GM23248 (cell line): Measurements from ENCODE around the gene DEFB118. TPM values are rescaled to one million over a fixed set of nuclear protein-coding genes. Genes with fewer than 3 reads are reported as not detected.

Experiments used
- DNase-seq: peaks from one replicate; pipeline ENCODE4 v3.0.0-alpha.2; 2015
- H2AFZ ChIP-seq: fragments of 200-600 bp; sonication (generic); 2 replicates; pipeline ENCODE4 v1.6.1; 2016; ENCODE audit warnings: antibody characterized with exemption
- H3F3A ChIP-seq: fragments of 200-600 bp; sonication (generic); 2 replicates; pipeline ENCODE4 v1.6.1; 2016; ENCODE audit warnings: mild to moderate bottlenecking, antibody characterized with exemption, mixed run types; ENCODE audit not compliant: insufficient read depth
- H3K27ac ChIP-seq: fragments of 200-600 bp; sonication (generic); 2 replicates; pipeline ENCODE4 v1.5.1; 2016; ENCODE audit warnings: mild to moderate bottlenecking
- H3K27me3 ChIP-seq: fragments of 200-600 bp; sonication (generic); replicated peaks from 2 replicates; pipeline ENCODE4 v1.6.1; 2016; ENCODE audit warnings: mild to moderate bottlenecking; ENCODE audit not compliant: insufficient read depth
- H3K36me3 ChIP-seq: fragments of 200-600 bp; sonication (generic); 2 replicates; pipeline ENCODE4 v1.6.1; 2016; ENCODE audit warnings: low read depth, mild to moderate bottlenecking
- H3K4me1 ChIP-seq: fragments of 200-600 bp; sonication (generic); 2 replicates; pipeline ENCODE4 v1.6.1; 2016; ENCODE audit warnings: mild to moderate bottlenecking; ENCODE audit not compliant: insufficient read depth
- H3K4me2 ChIP-seq: fragments of 200-600 bp; sonication (generic); one replicate; pipeline ENCODE4 v1.6.1; 2016; ENCODE audit warnings: mild to moderate bottlenecking; ENCODE audit not compliant: unreplicated experiment
- H3K4me3 ChIP-seq: fragments of 200-600 bp; sonication (generic); 2 replicates; pipeline ENCODE4 v1.5.1; 2016; ENCODE audit warnings: mild to moderate bottlenecking
- H3K79me2 ChIP-seq: fragments of 200-600 bp; sonication (generic); 2 replicates; pipeline ENCODE4 v1.6.1; 2016; ENCODE audit warnings: mild to moderate bottlenecking; ENCODE audit not compliant: insufficient read depth
- H3K9ac ChIP-seq: fragments of 200-600 bp; sonication (generic); 2 replicates; pipeline ENCODE4 v1.6.1; 2016; ENCODE audit warnings: mild to moderate bottlenecking
- H3K9me2 ChIP-seq: fragments of 200-600 bp; sonication (generic); 2 replicates; pipeline ENCODE4 v1.6.1; 2016; ENCODE audit warnings: mixed run types, mild to moderate bottlenecking, moderate library complexity; ENCODE audit not compliant: insufficient read depth
- H3K9me3 ChIP-seq: fragments of 200-600 bp; sonication (generic); one replicate; pipeline ENCODE4 v1.6.1; 2017; ENCODE audit warnings: low read depth
- H4K20me1 ChIP-seq: fragments of 200-600 bp; sonication (generic); 2 replicates; pipeline ENCODE4 v1.6.0; 2016; ENCODE audit not compliant: insufficient read depth
- EZH2 ChIP-seq: fragments of 200-600 bp; sonication (generic); IDR thresholded peaks from 2 replicates; pipeline ENCODE4 v1.6.1; 2018; ENCODE audit warnings: antibody characterized with exemption, mild to moderate bottlenecking; ENCODE audit not compliant: insufficient read depth, poor library complexity, severe bottlenecking
- EZH2phosphoT487 ChIP-seq: fragments of 200-600 bp; sonication (generic); IDR thresholded peaks from 2 replicates; pipeline ENCODE4 v1.6.1; 2018; ENCODE audit warnings: antibody characterized with exemption, moderate library complexity, mild to moderate bottlenecking, low read depth; ENCODE audit not compliant: insufficient read depth
- WGBS, 2 experiments: methylation state at CpG; one replicate each; pipeline ENCODE4 v1.1.6; 2015 to 2017; ENCODE audit warnings: low lambda C conversion rate in 2 of 2, low coverage in 1 of 2; ENCODE audit errors: missing lambda C conversion rate in 2 of 2; 5-methylcytosine and 5-hydroxymethylcytosine counted together
- in situ Hi-C: fragments of 300-500 bp; cut with MboI; formaldehyde crosslinking; loops from 2 replicates; pipeline ENCODE4 v1.15.0; 2020
- polyA plus RNA-seq: library from polyadenylated mRNA; unstranded; fragments of >200 nt; fragmentation: Nextera tagmentation; extraction: Ambion mirVana; gene quantifications from 2 replicates; pipeline ENCODE4 v1.2.1, GENCODE V29; 2016
- total RNA-seq: library from RNA; depleted of rRNA; stranded (reverse); fragments of >200 nt; shearing (Covaris generic); gene quantifications from 2 replicates; pipeline ENCODE4 v1.2.3, GENCODE V29; 2014

The DEFB118 gene
- total and polyA plus RNA-seq, 2 experiments from 2014 or later, result not detected

GRCh38 chr20:31394900-31395299, 26.5 kb downstream of the DEFB118 start:
- in situ Hi-C loops, result no loop called here
- H3K27me3 ChIP-seq, result no peaks in the 10 kb centered on the region
- no peak overlapping the region for H3K4me3 ChIP-seq
- no peaks in the 10 kb centered on the region for H3K9me2 ChIP-seq
- H3K36me3 ChIP-seq, result no peaks in the 10 kb centered on the region
- no peak overlapping the region for H3K9ac ChIP-seq
- H2AFZ ChIP-seq, result no peak overlapping the region
- DNase-seq, result no peak
- WGBS, 2 experiments, result 4 to 6% methylated on average over 3 of the region's 3 CpGs
- no peaks in the 10 kb centered on the region for H3K79me2 ChIP-seq
- no peaks in the 10 kb centered on the region for H3K9me3 ChIP-seq
- H3K4me2 ChIP-seq, result no peak overlapping the region
- TF ChIP-seq EZH2phosphoT487 (no peak), EZH2 (no peak)
- no peaks in the 10 kb centered on the region for H3F3A ChIP-seq
- H3K27ac ChIP-seq, result no peak overlapping the region
- H3K4me1 ChIP-seq, result no peaks in the 10 kb centered on the region
- no peaks in the 10 kb centered on the region for H4K20me1 ChIP-seq

GRCh38 chr20:31403886-31404285, 35.5 kb downstream of the DEFB118 start:
- Histone ChIP-seq H3K4me1 (no peaks in the 10 kb centered on the region), H3K9ac (no peak overlapping the region), H3K27me3 (no peaks in the 10 kb centered on the region), H3F3A (no peaks in the 10 kb centered on the region), H3K36me3 (no peaks in the 10 kb centered on the region), H2AFZ (no peak overlapping the region), H3K27ac (no peak overlapping the region), H3K79me2 (no peaks in the 10 kb centered on the region), H4K20me1 (no peaks in the 10 kb centered on the region), H3K9me2 (no peaks in the 10 kb centered on the region), H3K4me3 (no peak overlapping the region), H3K9me3 (no peaks in the 10 kb centered on the region), H3K4me2 (no peak overlapping the region)
- in situ Hi-C loops, result no loop called here
- WGBS, 2 experiments, result 0 to 7% methylated on average over 1 of the region's 1 CpG
- TF ChIP-seq EZH2phosphoT487, result no peak
- TF ChIP-seq EZH2, result no peak
- DNase-seq, result no peak

GRCh38 chr20:31406115-31406514, 37.7 kb downstream of the DEFB118 start, which contains the start of gene DEFB121:
TSS of gene DEFB121 (minus strand) at chr20:31406215. CDS start at chr20:31406152, 63 bp downstream.
- Histone ChIP-seq H3K4me2 (no peak within 1 kb of the TSS), H3K36me3 (no peaks in the 10 kb centered on the region), H3K9me2 (no peaks in the 10 kb centered on the region), H4K20me1 (no peaks in the 10 kb centered on the region), H3K4me1 (no peaks in the 10 kb centered on the region), H3K27me3 (no peaks in the 10 kb centered on the region; the same call in 1 of the 2 replicates), H3K79me2 (no peaks in the 10 kb centered on the region), H3K9me3 (no peaks in the 10 kb centered on the region), H3K27ac (no peak within 1 kb of the TSS), H3K4me3 (no peak within 1 kb of the TSS), H2AFZ (no peak within 1 kb of the TSS), H3F3A (no peaks in the 10 kb centered on the region), H3K9ac (no peak within 1 kb of the TSS)
- TF ChIP-seq EZH2phosphoT487 (no peak), EZH2 (no peak)
- DNase-seq, result no peak
- in situ Hi-C loops, result no loop called here
- 5 to 12% methylated on average over 3 of the region's 3 CpGs for WGBS, 2 experiments

- H4K20me1 ChIP-seq, result no peaks in the 10 kb centered on the region
- H3K36me3 ChIP-seq, result no peaks in the 10 kb centered on the region
- H3F3A ChIP-seq, result no peaks in the 10 kb centered on the region
- no peaks in the 10 kb centered on the region for H3K9me2 ChIP-seq
- no peak for TF ChIP-seq EZH2
- no peak for TF ChIP-seq EZH2phosphoT487
- no peak overlapping the region for H3K4me2 ChIP-seq
- 0% methylated on average over 1 of the region's 1 CpG for WGBS, 2 experiments
- H3K4me3 ChIP-seq, result no peak overlapping the region
- no peak overlapping the region for H3K27ac ChIP-seq
- no peaks in the 10 kb centered on the region for H3K79me2 ChIP-seq
- no peak overlapping the region for H2AFZ ChIP-seq
- no peak overlapping the region for H3K9ac ChIP-seq
- no peak for DNase-seq
- H3K27me3 ChIP-seq, result no peaks in the 10 kb centered on the region; the same call in 1 of the 2 replicates
- H3K4me1 ChIP-seq, result no peaks in the 10 kb centered on the region
- no peaks in the 10 kb centered on the region for H3K9me3 ChIP-seq
- in situ Hi-C loops, result no loop called here
Observed at GRCh38 chr20:31410011-31410410, 41.6 kb downstream of the DEFB118 start.

- in situ Hi-C loops, result no loop called here
- no peak for TF ChIP-seq EZH2
- Histone ChIP-seq H3K4me1 (no peaks in the 10 kb centered on the region), H3K4me2 (no peak overlapping the region), H3K27ac (no peak overlapping the region), H2AFZ (no peak overlapping the region), H3K27me3 (no peaks in the 10 kb centered on the region; the same call in 1 of the 2 replicates), H3K4me3 (no peak overlapping the region), H3K9me2 (no peaks in the 10 kb centered on the region), H4K20me1 (no peaks in the 10 kb centered on the region), H3F3A (no peaks in the 10 kb centered on the region), H3K9ac (no peak overlapping the region), H3K36me3 (no peaks in the 10 kb centered on the region), H3K79me2 (no peaks in the 10 kb centered on the region), H3K9me3 (no peaks in the 10 kb centered on the region)
- WGBS, 2 experiments, result 38 to 39% methylated on average over 6 of the region's 6 CpGs
- no peak for DNase-seq
Observed at GRCh38 chr20:31414381-31414780, 46.0 kb downstream of the DEFB118 start.
